HG03354 (cell line): Measurements from ENCODE around the gene SLC26A8.

Experiments used
- ATAC-seq: cut with Tn5 transposase; IDR thresholded peaks from one replicate; pipeline ENCODE4 v1.9.1; 2021; ENCODE audit warnings: mild to moderate bottlenecking; ENCODE audit not compliant: unreplicated experiment, poor library complexity, severe bottlenecking

Gene SLC26A8

DNA sequence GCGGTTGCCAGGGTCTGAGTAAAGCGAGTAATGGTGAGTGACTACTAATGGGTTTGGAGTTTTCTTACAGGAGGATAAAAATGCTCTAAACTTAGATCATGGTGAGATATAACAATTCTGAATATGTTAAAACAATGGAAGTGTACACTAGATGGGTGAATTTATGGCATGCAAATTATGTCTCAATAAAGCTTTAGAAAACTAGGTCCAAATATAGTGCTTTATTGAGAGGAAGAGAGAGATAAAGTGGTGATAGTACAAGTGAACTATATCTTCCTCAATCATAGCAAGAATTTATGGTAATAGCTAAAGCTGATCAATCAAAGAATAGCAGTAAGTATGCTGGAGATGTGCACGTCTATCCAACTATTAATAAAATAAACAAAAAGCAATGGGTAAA lies 127.4 kb downstream of the SLC26A8 start:
- ATAC-seq, result no peak

DNA sequence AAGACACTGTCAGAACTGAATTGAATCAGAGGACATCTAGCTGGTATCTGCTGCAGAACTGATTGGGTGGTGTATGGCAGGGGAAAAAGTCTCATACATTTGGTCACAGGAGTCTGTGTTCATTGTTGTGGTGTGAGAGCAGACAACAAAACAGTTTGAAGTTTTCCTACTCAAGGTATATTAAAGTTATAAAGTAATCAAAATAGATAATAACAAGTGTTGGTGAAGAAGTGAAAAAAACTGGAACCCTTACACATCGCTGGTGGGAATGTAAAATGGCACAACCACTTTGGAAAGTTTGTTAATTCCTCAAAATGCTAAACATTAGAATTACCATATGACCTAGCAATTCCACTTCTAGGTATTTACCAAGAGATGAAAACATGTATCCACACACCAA lies 128.2 kb downstream of the SLC26A8 start:
- ATAC-seq, result no peak

DNA sequence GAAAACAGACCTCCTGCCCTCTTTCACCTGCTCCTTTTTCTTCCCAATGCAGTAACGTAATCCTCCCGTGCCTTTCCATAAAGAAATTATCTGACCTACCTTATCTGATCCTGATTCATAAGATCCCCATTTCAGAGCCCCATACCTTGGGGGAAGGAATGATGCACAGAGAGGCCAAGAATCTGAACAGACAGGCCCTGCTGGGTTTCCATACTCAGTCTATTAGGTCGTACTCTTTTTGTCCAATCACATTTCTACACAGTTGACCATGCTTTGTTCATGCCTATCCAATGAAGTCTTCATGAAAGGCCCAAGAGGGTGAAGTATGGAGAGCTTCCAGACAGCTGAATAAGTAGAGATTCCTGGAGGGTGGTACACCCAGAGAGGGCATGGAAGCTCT lies 128.9 kb downstream of the SLC26A8 start:
- no peak for ATAC-seq

DNA sequence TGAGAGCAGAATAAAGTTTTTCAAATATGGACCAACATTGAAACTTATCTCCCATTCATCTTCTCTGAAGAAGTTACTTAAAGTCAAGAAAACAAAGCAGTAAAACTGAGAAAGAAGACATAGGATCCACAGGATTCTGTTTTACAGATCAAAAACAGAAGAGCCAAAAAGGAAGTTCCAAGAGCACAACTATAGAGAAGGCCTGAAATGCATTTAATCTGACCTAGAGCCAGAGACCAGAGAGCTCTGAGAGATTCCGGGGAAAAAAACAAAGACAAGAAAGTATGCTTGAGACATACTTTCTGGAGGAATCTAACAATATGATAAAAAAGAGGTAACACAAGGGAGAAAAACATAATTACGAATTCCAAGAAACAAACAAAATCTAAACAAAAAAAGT lies 129.7 kb downstream of the SLC26A8 start:
- no peak for ATAC-seq
